OCI-LY7 (cell line): ENCODE measurements around the gene ARHGAP6. TPM values are rescaled to one million over a fixed set of nuclear protein-coding genes. Genes with fewer than 3 reads are reported as not detected.

Experiments
- BruUV-seq: library from RNA; stranded (reverse); fragments of 400-500 nt; replicated peaks from 2 replicates; lab custom pipeline; 2021; lab: Mats Ljungman, UMichigan
- CTCF ChIA-PET: fragments of 300-600 bp; sonication (Branson Sonifier 250); formaldehyde crosslinking; loops from one replicate; lab custom pipeline; 2022; ENCODE audit warnings: antibody characterized with exemption; ENCODE audit not compliant: unreplicated experiment; lab: Charles Lee
- POLR2A ChIA-PET: fragments of 300-600 bp; sonication (Branson Sonifier 250); formaldehyde crosslinking; loops from one replicate; lab custom pipeline; 2022; ENCODE audit warnings: antibody characterized with exemption; lab: Charles Lee
- DNase-seq: peaks from one replicate; pipeline ENCODE4 v3.0.0-alpha.2; 2015; ENCODE audit warnings: low spot score
- H2AFZ ChIP-seq: fragments of 200-600 bp; sonication (generic), shearing (Covaris generic); 2 replicates; pipeline ENCODE4 v1.6.1; 2014; ENCODE audit warnings: mild to moderate bottlenecking, antibody characterized with exemption, low read length, moderate library complexity
- H3K27ac ChIP-seq: fragments of 200-600 bp; sonication (generic); 2 replicates; pipeline ENCODE4 v1.5.1; 2014; ENCODE audit warnings: mixed run types, low read depth, mild to moderate bottlenecking, moderate library complexity, low read length, inconsistent platforms; ENCODE audit not compliant: poor library complexity, severe bottlenecking
- H3K36me3 ChIP-seq: fragments of 200-600 bp; sonication (generic); 2 replicates; pipeline ENCODE4 v1.6.1; 2014; ENCODE audit warnings: mild to moderate bottlenecking, antibody characterized with exemption, low read length, moderate library complexity, mixed read lengths; ENCODE audit not compliant: insufficient read depth
- H3K4me1 ChIP-seq: fragments of 200-600 bp; sonication (generic); 2 replicates; pipeline ENCODE4 v1.5.1; 2014; ENCODE audit warnings: mild to moderate bottlenecking, low read length; ENCODE audit not compliant: insufficient read depth, poor library complexity, severe bottlenecking
- H3K4me2 ChIP-seq: fragments of 200-600 bp; sonication (generic); 2 replicates; pipeline ENCODE4 v1.6.1; 2014; ENCODE audit warnings: mild to moderate bottlenecking, low read length
- H3K4me3 ChIP-seq: fragments of 200-600 bp; sonication (generic); 2 replicates; pipeline ENCODE4 v1.5.1; 2014; ENCODE audit warnings: mild to moderate bottlenecking, low read depth, low read length; ENCODE audit not compliant: poor library complexity, severe bottlenecking
- H3K79me2 ChIP-seq: fragments of 200-600 bp; sonication (generic); 2 replicates; pipeline ENCODE4 v1.6.1; 2016; ENCODE audit warnings: low read depth, mild to moderate bottlenecking, low read length, moderate library complexity, mixed read lengths; ENCODE audit not compliant: insufficient read depth
- H3K9me2 ChIP-seq: fragments of 200-600 bp; sonication (generic); 2 replicates; pipeline ENCODE4 v1.6.1; 2016; ENCODE audit warnings: mild to moderate bottlenecking, low read length, mixed read lengths; ENCODE audit not compliant: insufficient read depth
- H3K9me3 ChIP-seq: fragments of 200-600 bp; sonication (generic); 2 replicates; pipeline ENCODE4 v1.6.1; 2014; ENCODE audit warnings: mild to moderate bottlenecking, mixed run types, low read length, mixed read lengths
- H4K20me1 ChIP-seq: fragments of 200-600 bp; sonication (generic); 2 replicates; pipeline ENCODE4 v1.6.1; 2014; ENCODE audit warnings: mild to moderate bottlenecking, antibody characterized with exemption, low read length, moderate library complexity, mixed read lengths; ENCODE audit not compliant: insufficient read depth
- EZH2phosphoT487 ChIP-seq: fragments of 200-600 bp; sonication (generic); IDR thresholded peaks from 2 replicates; pipeline ENCODE4 v1.6.1; 2018; ENCODE audit warnings: low read depth, borderline replicate concordance, mild to moderate bottlenecking, mixed run types, antibody characterized with exemption, low read length, moderate library complexity, mixed read lengths
- intact Hi-C: fragments of 100-400 bp; cut with micrococcal nuclease; formaldehyde crosslinking; loops from one replicate; pipeline ENCODE4 v1.10.0; 2022; ENCODE audit not compliant: unreplicated experiment
- total RNA-seq, 2 experiments: library from RNA; depleted of rRNA in 1 of 2; stranded (reverse); fragments of >200 nt in 1 of 2; shearing (Covaris generic) in 1 of 2; gene quantifications; 2 replicates each; pipeline ENCODE4 v1.2.3, GENCODE V29; 2014 to 2022
- TF ChIP-seq, protein P1 (sequence below): fragments of 200-600 bp; sonication (generic); conservative IDR thresholded peaks from 2 replicates; pipeline ENCODE4 v1.5.1; 2014; ENCODE audit warnings: mild to moderate bottlenecking, antibody characterized with exemption, low read length, moderate library complexity, mixed read lengths

The ARHGAP6 gene
- total RNA-seq, 2 experiments from 2014 or later = not detected

DNA sequence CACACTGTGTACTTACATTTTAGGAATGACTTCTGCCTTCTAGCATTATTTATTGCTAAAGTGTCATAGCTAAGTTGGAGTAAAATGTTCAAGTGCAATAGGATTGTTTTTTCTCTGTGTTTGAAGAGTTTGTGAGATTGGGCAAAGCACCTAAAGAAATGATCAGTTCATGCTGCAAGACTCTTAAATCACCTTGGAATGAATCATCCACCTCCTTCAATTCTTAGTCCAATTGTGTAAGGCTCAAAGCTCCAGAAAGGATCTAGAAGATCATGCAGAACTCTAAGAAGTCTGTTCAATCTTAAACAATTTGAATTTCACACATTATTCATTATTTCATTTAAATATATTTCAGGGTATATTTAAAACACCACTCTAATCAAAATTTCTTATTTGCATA is 235.4 kb downstream of the ARHGAP6 start:
- intact Hi-C loops = no loop called here
- Histone ChIP-seq H3K79me2 (no peaks in the 10 kb centered on the region), H3K36me3 (no peaks in the 10 kb centered on the region), H3K9me3 (no peaks in the 10 kb centered on the region), H3K9me2 (no peaks in the 10 kb centered on the region), H2AFZ (no peak overlapping the region), H3K4me2 (no peak overlapping the region), H3K4me1 (no peaks in the 10 kb centered on the region), H3K4me3 (no peak overlapping the region), H3K27ac (no peak overlapping the region), H4K20me1 (no peaks in the 10 kb centered on the region)
- ChIA-PET POLR2A (no interaction called here), CTCF (no interaction called here)
- no peak for DNase-seq
- no TSS peak for BruUV-seq
- no peak for TF ChIP-seq EZH2phosphoT487
- TF ChIP-seq, protein P1, sequence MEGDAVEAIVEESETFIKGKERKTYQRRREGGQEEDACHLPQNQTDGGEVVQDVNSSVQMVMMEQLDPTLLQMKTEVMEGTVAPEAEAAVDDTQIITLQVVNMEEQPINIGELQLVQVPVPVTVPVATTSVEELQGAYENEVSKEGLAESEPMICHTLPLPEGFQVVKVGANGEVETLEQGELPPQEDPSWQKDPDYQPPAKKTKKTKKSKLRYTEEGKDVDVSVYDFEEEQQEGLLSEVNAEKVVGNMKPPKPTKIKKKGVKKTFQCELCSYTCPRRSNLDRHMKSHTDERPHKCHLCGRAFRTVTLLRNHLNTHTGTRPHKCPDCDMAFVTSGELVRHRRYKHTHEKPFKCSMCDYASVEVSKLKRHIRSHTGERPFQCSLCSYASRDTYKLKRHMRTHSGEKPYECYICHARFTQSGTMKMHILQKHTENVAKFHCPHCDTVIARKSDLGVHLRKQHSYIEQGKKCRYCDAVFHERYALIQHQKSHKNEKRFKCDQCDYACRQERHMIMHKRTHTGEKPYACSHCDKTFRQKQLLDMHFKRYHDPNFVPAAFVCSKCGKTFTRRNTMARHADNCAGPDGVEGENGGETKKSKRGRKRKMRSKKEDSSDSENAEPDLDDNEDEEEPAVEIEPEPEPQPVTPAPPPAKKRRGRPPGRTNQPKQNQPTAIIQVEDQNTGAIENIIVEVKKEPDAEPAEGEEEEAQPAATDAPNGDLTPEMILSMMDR = no peak

DNA sequence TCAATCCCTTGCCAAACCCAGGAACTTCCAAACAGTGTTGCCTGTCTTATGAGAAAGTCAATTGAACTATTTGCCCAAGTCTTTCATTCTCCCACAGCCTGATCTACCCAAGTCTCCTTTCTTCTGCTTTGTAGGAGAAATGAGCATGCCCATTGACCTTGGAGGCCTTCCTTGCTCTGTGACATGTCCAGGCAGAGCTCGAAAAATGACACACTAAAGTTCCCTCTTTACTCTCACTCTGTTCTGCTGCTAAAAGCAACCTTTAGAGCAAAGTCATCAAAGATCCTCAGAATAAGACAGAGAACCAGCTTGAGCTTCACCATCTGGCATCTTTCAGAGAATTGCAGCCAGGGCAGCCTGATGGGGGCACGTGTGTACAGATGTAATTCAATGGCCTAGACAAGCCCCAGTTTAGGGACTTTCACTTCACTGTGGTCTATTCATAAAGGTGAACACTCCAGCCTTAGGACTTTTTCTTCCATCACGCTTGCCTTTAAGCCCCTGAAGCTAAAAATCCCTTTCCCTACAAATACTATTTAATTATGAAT is 236.1 kb downstream of the ARHGAP6 start:
- H3K36me3 ChIP-seq = no peaks in the 10 kb centered on the region
- no peak overlapping the region for H2AFZ ChIP-seq
- CTCF ChIA-PET = no interaction called here
- no peak overlapping the region for H3K4me2 ChIP-seq
- TF ChIP-seq, protein P1 = no peak
- no peak for TF ChIP-seq EZH2phosphoT487
- POLR2A ChIA-PET = no interaction called here
- DNase-seq = no peak
- no peak overlapping the region for H3K27ac ChIP-seq
- H3K4me1 ChIP-seq = no peaks in the 10 kb centered on the region
- BruUV-seq = no TSS peak
- H3K9me2 ChIP-seq = no peaks in the 10 kb centered on the region
- H3K79me2 ChIP-seq = no peaks in the 10 kb centered on the region
- H3K9me3 ChIP-seq = no peaks in the 10 kb centered on the region
- no peaks in the 10 kb centered on the region for H4K20me1 ChIP-seq
- H3K4me3 ChIP-seq = no peak overlapping the region
- intact Hi-C loops = no loop called here

DNA sequence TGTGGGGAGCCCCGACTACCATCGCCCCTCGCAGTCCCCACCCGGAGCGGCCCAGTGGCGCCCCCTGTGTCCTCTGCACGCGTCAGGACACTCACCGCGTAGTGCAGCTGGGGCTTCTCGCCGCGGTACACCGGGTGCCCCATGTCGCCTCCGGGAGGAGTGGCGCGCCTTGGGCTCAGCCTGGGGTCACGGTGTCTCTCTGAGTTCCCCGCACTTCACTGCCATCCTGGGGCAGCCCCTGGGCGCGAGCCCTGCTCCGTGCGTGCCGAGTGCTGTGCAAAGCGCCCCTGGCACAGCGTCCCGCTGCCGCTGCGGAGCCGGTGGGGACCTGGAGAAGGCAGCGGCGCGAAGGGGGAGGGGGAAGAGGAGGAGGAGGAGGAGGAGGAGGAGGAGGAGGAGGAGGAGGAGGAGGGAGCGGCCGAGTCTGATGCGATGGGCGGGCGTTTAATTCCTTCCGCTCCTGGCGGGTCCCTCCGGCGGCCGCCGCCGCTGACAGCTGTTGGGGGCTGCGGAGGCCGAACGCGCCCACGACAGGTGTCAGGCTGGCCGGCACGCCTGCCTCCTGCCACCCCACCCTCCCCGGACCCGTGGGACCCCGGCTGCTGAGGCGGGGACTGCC is 238.2 kb downstream of the ARHGAP6 start:
- POLR2A ChIA-PET = no interaction called here
- H3K36me3 ChIP-seq = no peaks in the 10 kb centered on the region
- peaks cover 5% of the 10 kb centered on the region for H3K4me1 ChIP-seq
- DNase-seq = no peak
- no peaks in the 10 kb centered on the region for H3K9me3 ChIP-seq
- no peaks in the 10 kb centered on the region for H4K20me1 ChIP-seq
- H3K4me2 ChIP-seq = no peak overlapping the region
- H3K4me3 ChIP-seq = no peak overlapping the region
- H3K9me2 ChIP-seq = no peaks in the 10 kb centered on the region
- H3K79me2 ChIP-seq = no peaks in the 10 kb centered on the region
- no TSS peak for BruUV-seq
- no peak overlapping the region for H3K27ac ChIP-seq
- CTCF ChIA-PET = no interaction called here
- H2AFZ ChIP-seq = no peak overlapping the region
- intact Hi-C loops = no loop called here
- TF ChIP-seq, protein P1 = no peak
- TF ChIP-seq EZH2phosphoT487 = no peak
